AG10803 (cell line): Measurements from ENCODE around the gene KNDC1.
A peak's percentile ranks its signal among the peaks of the same experiment; 100 is the strongest.
"Not testable (repeated sequence)": the region's sequence is repeated elsewhere in the genome, so short reads cannot be mapped to it uniquely, and the experiment has no call there.

Source experiments
- DNase-seq: peaks from one replicate; pipeline ENCODE4 v3.0.0; 2010; ENCODE audit warnings: low read depth
- H3K4me3 ChIP-seq: 2 replicates; pipeline ENCODE4 v1.5.1; 2011; ENCODE audit warnings: mild to moderate bottlenecking, low read length, control low read depth
- TF ChIP-seq, protein P1 (sequence below): conservative IDR thresholded peaks from 2 replicates; pipeline ENCODE4 v1.5.1; 2011; ENCODE audit warnings: mild to moderate bottlenecking, low read length, control low read depth, inconsistent platforms

The KNDC1 gene

DNA sequence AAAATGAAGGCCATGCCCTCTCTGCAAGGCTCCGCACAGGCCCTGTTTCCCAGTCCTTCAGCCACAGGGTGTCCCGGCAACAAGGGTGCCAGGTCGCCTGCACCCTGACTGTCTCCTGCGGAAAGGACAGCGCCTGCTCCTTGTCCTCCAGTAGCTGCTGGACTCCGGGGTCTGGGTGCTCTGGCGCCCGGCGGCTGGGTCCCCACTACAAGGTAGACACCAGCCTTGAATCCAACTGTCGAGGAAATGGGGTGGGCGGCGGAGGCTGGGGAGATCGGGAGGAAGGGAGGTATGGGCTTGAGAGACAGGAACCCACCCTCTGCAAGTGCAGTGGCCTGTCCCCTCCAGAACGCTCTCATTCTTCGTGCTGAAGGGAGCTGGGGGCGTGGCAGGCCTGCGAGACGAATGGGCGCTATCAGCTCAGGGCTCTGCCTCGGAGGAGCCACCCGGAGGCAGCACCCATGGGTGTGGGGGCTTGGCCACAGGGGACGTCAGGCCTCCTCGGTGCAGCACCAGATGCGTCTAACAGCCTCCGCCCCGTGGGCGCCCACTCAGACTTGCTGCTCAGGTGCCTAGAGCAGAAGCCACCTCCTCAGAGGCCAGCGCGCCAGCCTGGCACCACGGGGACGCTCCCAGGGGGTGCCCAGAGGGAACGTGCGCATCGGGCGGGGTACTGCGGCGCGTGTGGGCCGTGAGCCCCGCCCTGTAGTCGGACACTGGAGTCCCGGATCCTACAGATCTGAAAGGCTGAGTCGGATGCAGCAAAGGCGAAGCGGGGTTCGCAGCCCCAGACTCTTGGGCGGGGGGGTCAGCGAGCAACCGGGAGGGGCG, 101.1 kb downstream of the KNDC1 start:
- H3K4me3 ChIP-seq, result peak overlapping the region; percentile 57
- peak; percentile 33 for DNase-seq
- TF ChIP-seq, protein P1, sequence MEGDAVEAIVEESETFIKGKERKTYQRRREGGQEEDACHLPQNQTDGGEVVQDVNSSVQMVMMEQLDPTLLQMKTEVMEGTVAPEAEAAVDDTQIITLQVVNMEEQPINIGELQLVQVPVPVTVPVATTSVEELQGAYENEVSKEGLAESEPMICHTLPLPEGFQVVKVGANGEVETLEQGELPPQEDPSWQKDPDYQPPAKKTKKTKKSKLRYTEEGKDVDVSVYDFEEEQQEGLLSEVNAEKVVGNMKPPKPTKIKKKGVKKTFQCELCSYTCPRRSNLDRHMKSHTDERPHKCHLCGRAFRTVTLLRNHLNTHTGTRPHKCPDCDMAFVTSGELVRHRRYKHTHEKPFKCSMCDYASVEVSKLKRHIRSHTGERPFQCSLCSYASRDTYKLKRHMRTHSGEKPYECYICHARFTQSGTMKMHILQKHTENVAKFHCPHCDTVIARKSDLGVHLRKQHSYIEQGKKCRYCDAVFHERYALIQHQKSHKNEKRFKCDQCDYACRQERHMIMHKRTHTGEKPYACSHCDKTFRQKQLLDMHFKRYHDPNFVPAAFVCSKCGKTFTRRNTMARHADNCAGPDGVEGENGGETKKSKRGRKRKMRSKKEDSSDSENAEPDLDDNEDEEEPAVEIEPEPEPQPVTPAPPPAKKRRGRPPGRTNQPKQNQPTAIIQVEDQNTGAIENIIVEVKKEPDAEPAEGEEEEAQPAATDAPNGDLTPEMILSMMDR, result no peak

DNA sequence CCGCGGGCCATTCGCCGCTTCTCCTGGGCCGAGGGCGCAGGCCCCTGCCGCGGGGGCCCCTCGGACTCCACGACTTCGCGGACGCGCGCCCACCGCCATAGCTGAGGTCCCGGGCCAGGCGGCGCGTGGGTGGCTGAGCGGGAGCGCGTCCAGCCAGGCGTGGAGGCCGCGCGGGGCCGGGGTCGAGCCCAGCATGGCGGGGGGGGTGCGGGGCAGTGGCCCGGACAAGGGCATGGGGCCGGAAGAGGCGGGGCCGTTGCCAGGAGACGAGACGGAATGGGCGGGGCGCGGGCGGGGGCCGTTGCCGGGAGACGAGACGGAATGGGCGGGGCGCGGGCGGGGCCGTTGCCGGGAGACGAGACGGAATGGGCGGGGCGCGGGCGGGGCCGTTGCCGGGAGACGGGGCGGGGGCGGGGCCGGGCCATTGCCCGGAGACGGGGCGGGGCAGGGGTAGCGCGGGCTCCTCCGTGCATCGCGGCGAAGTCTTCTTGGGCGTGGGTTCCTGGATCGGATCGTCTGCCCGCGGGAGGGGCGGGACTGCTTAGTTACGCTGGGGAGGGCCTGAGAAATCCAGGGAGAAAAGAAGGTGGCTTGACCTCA, 101.8 kb downstream of the KNDC1 start:
- TF ChIP-seq, protein P1, result no peak
- peak; percentile 60 for DNase-seq
- H3K4me3 ChIP-seq, result peak overlapping the region; percentile 57

DNA sequence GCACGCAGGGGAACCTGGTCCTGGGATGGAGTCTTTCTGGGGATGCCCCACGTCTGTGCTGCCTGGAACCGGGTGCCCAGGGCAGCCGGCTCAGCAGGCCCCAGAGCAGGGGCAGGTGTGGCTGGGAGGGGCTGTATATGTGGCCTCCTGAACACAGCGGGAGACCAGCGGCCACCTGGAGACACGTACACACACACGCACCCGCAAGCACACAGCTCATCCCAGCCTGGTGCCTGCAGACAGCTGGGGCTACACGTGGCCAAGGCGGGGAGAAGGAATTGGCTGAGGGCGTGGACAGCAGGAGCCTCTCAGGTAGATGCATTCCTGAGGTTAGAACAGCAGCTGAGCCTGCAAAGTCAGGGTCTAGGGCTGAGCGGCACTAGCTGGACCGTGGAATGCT, 102.7 kb downstream of the KNDC1 start:
- DNase-seq, result no peak
- TF ChIP-seq, protein P1, result no peak

DNA sequence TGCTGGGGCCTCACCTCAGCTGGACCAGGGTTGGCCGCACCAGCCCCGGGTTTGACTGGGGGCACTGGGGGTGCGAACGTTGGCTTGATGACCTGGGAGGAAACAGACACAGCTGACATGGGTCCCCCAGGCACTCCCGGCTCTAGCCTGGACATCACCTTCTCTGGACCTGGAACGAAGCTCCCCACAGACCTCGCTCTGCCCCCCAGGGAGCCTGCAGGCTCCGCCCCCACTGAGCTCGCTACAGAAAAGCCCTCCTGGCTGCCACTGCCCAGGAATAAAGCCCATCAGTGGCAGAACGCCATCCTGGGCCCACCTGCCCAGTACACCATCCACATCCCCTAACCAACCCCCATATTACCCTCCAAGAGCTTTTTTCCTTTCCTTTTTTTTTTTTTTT, 103.7 kb downstream of the KNDC1 start:
- DNase-seq, result no peak
- TF ChIP-seq, protein P1, result no peak

More for the DNA sequence above, 102.7 kb downstream of the KNDC1 start:
- H3K4me3 ChIP-seq, result no peak overlapping the region

DNA sequence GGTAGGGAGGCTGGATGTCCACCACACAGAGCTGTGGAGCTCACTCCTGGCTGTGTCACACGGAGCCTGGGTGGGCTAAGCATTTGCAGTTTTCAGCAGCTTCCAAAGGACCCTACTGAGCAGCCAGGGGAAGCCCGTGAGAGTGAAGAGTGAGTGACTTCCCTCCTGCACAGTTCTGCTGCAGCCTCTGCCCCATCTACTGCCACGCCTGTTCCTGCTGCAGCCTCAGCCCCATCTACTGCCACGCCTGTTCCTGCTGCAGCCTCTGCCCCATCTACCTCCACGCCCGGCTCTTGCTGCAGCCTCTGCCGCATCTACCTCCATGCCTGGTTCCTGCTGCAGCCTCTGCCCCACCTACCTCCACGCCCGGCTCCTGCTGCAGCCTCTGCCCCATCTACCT, 104.4 kb downstream of the KNDC1 start:
- TF ChIP-seq, protein P1, result no peak
- H3K4me3 ChIP-seq, result no peak overlapping the region
- DNase-seq, result no peak

More for the DNA sequence above, 103.7 kb downstream of the KNDC1 start:
- no peak overlapping the region for H3K4me3 ChIP-seq

DNA sequence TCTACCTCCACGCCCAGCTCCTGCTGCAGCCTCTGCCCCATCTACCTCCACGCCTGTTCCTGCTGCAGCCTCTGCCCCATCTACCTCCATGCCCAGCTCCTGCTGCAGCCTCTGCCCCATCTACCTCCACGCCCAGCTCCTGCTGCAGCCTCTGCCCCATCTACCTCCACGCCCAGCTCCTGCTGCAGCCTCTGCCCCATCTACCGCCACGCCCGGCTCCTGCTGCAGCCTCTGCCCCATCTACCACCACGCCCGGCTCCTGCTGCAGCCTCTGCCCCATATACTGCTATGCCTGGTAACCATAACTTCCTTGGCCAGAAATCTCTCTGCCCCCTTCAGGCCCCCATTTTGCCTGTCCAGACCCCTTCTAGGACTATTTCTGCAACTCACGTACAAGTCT, 105.0 kb downstream of the KNDC1 start:
- not testable (repeated sequence) for H3K4me3 ChIP-seq, DNase-seq

DNA sequence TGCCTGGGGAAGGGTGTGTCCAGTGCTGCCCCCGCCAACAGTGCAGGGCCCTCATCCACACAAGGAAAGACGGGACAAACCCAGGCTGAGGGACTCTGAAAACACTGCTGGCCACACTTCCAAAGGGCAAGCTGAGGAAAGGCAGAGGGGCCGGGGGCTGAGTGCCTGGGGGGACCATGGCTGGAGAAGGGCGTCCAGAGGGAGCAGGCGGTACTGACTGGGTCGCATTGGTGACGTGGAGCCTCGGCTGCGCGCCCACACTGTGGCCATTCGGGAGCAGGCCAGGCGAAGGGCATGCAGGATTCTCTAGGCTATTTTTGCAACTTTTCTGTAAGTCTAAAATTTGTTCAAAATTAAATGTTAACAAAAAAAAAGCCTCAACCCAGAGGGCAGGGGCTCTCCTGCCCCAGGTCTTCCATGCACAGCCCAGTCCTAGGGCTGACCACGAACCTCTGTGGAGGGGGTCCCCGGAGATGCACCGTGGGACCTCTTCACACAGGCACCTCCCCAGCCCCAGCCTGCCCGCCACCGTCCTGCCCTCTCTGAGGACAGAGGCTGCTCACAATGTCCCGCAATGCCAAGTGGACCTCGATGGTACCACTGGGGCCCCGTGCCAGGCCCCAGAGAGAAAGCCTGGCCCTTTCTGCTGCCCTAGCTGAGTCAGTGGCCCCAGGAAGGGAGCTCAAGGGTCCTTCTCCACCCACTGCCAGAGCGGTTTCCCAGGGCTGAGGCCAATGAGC, 106.2 kb downstream of the KNDC1 start:
- TF ChIP-seq, protein P1, result no peak
- no peak for DNase-seq
- H3K4me3 ChIP-seq, result no peak overlapping the region
